ENCODE results near the gene RAMP1.

RAMP1 gene

DNA sequence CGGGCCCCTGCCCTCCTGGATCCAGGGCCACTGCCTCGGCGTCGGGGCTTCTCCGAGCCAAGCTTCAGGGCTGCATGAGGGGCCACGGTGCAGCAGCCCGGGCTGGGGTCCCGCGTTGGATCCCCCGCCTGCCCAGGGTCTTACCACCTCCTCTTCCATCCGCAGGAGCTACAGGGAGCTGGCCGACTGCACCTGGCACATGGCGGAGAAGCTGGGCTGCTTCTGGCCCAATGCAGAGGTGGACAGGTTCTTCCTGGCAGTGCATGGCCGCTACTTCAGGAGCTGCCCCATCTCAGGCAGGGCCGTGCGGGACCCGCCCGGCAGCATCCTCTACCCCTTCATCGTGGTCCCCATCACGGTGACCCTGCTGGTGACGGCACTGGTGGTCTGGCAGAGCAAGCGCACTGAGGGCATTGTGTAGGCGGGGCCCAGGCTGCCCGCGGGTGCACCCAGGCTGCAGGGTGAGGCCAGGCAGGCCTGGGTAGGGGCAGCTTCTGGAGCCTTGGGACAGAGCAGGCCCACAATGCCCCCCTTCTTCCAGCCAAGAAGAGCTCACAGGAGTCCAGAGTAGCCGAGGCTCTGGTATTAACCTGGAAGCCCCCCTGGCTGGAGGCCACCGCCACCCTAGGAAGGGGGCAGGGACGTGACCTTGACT, 52.1 kb downstream of the RAMP1 start:
- Histone ChIP-seq H3K4me3 (ENCODE audit: low read depth, low read length) (no peak overlapping the region), H3K27me3 (no peaks in the 10 kb centered on the region), H3K4me1 (no peaks in the 10 kb centered on the region), H3K9me3 (no peaks in the 10 kb centered on the region), H3K36me3 (no peaks in the 10 kb centered on the region; the same call in 1 of the 2 replicates)
- DNase-seq, result no peak
- TF ChIP-seq, protein P1, sequence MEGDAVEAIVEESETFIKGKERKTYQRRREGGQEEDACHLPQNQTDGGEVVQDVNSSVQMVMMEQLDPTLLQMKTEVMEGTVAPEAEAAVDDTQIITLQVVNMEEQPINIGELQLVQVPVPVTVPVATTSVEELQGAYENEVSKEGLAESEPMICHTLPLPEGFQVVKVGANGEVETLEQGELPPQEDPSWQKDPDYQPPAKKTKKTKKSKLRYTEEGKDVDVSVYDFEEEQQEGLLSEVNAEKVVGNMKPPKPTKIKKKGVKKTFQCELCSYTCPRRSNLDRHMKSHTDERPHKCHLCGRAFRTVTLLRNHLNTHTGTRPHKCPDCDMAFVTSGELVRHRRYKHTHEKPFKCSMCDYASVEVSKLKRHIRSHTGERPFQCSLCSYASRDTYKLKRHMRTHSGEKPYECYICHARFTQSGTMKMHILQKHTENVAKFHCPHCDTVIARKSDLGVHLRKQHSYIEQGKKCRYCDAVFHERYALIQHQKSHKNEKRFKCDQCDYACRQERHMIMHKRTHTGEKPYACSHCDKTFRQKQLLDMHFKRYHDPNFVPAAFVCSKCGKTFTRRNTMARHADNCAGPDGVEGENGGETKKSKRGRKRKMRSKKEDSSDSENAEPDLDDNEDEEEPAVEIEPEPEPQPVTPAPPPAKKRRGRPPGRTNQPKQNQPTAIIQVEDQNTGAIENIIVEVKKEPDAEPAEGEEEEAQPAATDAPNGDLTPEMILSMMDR (IDR thresholded peaks at IDR 0.05; ENCODE audit: low read depth, low read length), result no peak

DNA sequence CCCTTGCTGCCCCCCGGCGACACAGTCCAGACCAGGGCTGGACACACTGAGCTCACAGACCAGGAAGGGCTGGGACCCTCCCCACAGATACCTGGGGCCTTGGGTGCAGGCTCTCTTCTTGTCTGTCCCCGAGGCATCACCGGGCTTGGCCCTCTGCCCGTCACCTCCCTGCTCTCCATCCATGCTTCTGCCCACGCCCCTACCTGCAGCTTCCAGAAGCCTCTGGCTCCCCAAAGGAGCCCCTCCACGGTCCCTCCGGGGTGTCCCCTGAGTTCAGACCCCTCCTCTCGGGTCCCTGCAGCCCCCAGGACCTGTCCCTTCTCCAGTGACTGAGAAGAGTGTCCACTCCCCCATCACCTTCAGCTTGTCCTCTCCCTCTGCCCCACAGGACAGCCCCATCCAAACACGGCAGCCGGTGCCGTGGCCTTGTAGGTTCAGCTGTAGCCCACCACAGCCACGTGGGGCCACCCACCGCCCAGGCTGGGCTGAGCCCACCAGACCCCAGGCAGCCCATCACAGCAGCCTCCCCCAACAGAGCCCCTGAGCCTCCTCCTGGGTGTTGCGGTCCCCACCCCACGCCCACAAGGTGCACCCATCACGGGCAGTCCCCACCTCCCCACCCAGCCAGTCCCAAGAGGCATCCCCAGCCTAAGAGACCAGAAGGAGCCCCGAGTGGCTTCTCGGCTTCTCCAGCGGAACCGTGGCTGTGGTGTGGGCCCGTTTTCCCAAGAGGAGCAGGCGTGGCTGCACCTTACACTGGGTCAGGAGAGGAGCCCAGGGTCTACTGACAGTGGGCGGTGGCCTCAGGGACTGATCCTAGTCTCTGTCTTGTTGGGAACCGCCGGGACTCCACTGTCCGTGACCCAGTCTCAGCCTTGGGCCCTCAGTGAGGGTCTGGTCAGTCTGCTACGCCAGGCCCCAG, 53.1 kb downstream of the RAMP1 start:
- no peak for DNase-seq
- no peaks in the 10 kb centered on the region for H3K27me3 ChIP-seq
- no peaks in the 10 kb centered on the region; the same call in 1 of the 2 replicates for H3K36me3 ChIP-seq
- peaks cover 8% of the 10 kb centered on the region for H3K4me1 ChIP-seq
- TF ChIP-seq, protein P1 (IDR thresholded peaks at IDR 0.05; ENCODE audit: low read depth, low read length), result no peak
- no peak overlapping the region for H3K4me3 ChIP-seq (ENCODE audit: low read depth, low read length)
- H3K9me3 ChIP-seq, result no peaks in the 10 kb centered on the region

DNA sequence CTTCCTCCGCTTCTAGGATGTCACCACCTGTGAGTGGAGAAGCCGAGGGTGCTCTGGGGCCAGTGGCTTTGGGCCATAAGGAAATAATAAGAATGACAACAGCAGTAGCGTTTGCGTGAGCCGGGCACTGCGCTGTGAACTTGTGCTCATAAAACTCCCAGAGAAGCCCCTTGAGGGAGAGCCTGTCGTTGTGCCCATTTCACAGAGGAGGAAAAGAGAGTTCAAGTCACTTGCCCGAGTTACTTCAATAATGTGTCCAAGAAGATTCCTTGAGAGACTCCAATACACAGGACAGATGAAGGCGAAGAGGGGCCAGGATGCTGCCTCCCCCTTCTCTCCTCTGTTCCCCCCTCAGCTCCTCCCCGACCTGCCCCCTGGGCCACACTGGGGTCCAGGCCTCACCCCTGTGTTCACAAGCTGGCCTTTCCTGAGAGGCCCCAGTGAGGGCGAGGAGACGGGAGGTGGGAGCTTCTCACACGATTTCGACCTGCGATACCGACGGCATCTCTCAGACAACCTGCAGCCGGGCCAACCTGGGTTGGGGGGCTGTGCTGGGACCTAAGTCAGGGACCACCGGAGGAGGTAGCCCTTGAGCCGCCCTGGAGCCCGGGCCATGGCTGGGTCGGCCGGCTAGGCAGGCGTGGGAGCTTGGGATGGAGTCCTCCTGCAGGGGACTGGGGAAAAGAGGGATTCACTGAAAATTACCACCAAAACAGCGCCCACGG, 53.9 kb downstream of the RAMP1 start:
- no peak for DNase-seq
- TF ChIP-seq, protein P1 (IDR thresholded peaks at IDR 0.05; ENCODE audit: low read depth, low read length), result no peak
- H3K4me3 ChIP-seq (ENCODE audit: low read depth, low read length), result no peak overlapping the region
- no peaks in the 10 kb centered on the region for H3K27me3 ChIP-seq
- H3K4me1 ChIP-seq, result peaks cover 11% of the 10 kb centered on the region
- H3K36me3 ChIP-seq, result no peaks in the 10 kb centered on the region; the same call in 1 of the 2 replicates
- H3K9me3 ChIP-seq, result no peaks in the 10 kb centered on the region

DNA sequence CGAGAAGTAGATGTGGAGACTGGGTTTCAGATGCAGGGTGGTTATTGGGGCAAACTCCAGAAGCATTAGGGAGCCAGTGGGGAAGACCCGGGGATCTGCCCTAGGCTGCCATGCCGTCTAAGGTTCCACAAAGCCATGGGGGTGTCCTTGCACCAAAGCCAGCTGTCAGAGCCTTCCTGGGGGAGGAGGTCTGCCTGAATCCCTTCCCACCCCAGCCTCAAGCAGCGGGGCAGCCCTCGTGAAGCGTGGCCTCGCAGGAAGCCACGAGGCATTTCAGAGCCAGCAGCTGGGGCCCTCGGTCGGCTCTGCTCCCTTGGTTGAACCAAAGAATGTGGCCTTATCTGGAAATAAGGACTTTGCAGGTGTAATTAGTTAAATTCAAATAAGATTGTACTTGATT, 56.2 kb downstream of the RAMP1 start:
- TF ChIP-seq, protein P1 (IDR thresholded peaks at IDR 0.05; ENCODE audit: low read depth, low read length), result no peak
- Histone ChIP-seq H3K27me3 (no peaks in the 10 kb centered on the region), H3K4me3 (ENCODE audit: low read depth, low read length) (no peak overlapping the region), H3K36me3 (no peaks in the 10 kb centered on the region), H3K9me3 (no peaks in the 10 kb centered on the region), H3K4me1 (peaks cover 11% of the 10 kb centered on the region)
- DNase-seq, result no peak

- TF ChIP-seq, protein P1 (IDR thresholded peaks at IDR 0.05; ENCODE audit: low read depth, low read length), result no peak
- H3K27me3 ChIP-seq, result no peaks in the 10 kb centered on the region
- no peaks in the 10 kb centered on the region for H3K9me3 ChIP-seq
- H3K4me1 ChIP-seq, result peaks cover 11% of the 10 kb centered on the region
- H3K36me3 ChIP-seq, result no peaks in the 10 kb centered on the region
- H3K4me3 ChIP-seq (ENCODE audit: low read depth, low read length), result no peak overlapping the region
- no peak for DNase-seq
These were observed 56.9 kb downstream of the RAMP1 start for GRCh38 chr2:237916296-237916695.
